Kidney (tissue), 14 donors: ENCODE data around the gene FAR2. TPM values are rescaled to one million over a fixed set of nuclear protein-coding genes. Genes with fewer than 3 reads are reported as not detected.

Experiments used
- DNase-seq, 5 donors: peaks; one replicate each; pipeline ENCODE4 v3.0.0-alpha.2; 2013 to 2020
- FAIRE-seq: peaks from 2 replicates; lab custom pipeline; 2012; peaks lifted over from hg19 to GRCh38; lab: Jason Lieb, UNC
- H3K27ac ChIP-seq, 2 donors: one replicate each; pipeline ENCODE4 v1.7.0; 2013; ENCODE audit warnings: low read depth in 2 of 2, low read length in 2 of 2, inconsistent platforms in 1 of 2
- H3K27me3 ChIP-seq: one replicate; pipeline ENCODE4 v1.7.1; 2013; ENCODE audit warnings: low read length, inconsistent platforms; ENCODE audit not compliant: control insufficient read depth, insufficient read depth
- H3K36me3 ChIP-seq, 3 donors: one replicate each; pipeline versions ENCODE4 v1.7.0 to v1.7.1; 2013; ENCODE audit warnings: low read length in 3 of 3, control low read depth in 1 of 3, inconsistent platforms in 1 of 3; ENCODE audit not compliant: insufficient read depth in 3 of 3, control insufficient read depth in 2 of 3
- H3K4me1 ChIP-seq, 3 donors: one replicate each; pipeline versions ENCODE4 v1.7.0 to v1.7.1; 2013; ENCODE audit warnings: low read length in 3 of 3, inconsistent platforms in 1 of 3, low read depth in 1 of 3; ENCODE audit not compliant: control insufficient read depth in 2 of 3, insufficient read depth in 2 of 3
- H3K4me3 ChIP-seq, 3 donors: one replicate each; pipeline versions ENCODE4 v1.7.0 to v1.8.1; 2013; ENCODE audit warnings: low read length in 3 of 3, control low read depth in 1 of 3, inconsistent platforms in 1 of 3
- H3K9ac ChIP-seq, 3 donors: one replicate each; pipeline versions ENCODE4 v1.7.0 to v1.7.1; 2013; ENCODE audit warnings: low read length in 3 of 3, control low read depth in 1 of 3, inconsistent platforms in 1 of 3
- H3K9me3 ChIP-seq, 3 donors: one replicate each; pipeline versions ENCODE4 v1.7.0 to v1.7.1; 2013; ENCODE audit warnings: low read length in 3 of 3, control low read depth in 1 of 3, inconsistent platforms in 1 of 3; ENCODE audit not compliant: control insufficient read depth in 2 of 3, insufficient read depth in 1 of 3
- CTCF ChIP-seq: IDR thresholded peaks from 3 replicates; pipeline ENCODE4 v1.5.1; 2012; ENCODE audit warnings: mild to moderate bottlenecking, moderate library complexity, borderline replicate concordance; ENCODE audit not compliant: insufficient read depth; ENCODE audit errors: extremely low read depth
- intact Hi-C: fragments of 100-400 bp; cut with DNase I; formaldehyde crosslinking; loops from one replicate; pipeline ENCODE4 v1.11.1; 2022
- polyA plus RNA-seq: library from polyadenylated mRNA; stranded (reverse); fragments of 350-450 nt; fragmentation: Illumina TruSeq; extraction: RNeasy Lipid Tissue Mini Kit (QIAGEN cat#74804); gene quantifications from one replicate; pipeline ENCODE4 v1.2.3, GENCODE V29; 2014; ENCODE audit warnings: low read depth, low replicate concordance; ENCODE audit not compliant: insufficient read depth
- total RNA-seq: library from RNA; stranded (reverse); fragmentation: NEBNext Ultra II Directional; extraction: Animal tissue kit (Norgen Biotek cat#: 25700); gene quantifications from one replicate; pipeline ENCODE4 v1.2.1, GENCODE V29; 2021
- donor health status: control.
- donor health status: control.
- donor health status: control.
- donor health status: control.
- donor health status: control.
- donor health status: DM: yes; HTN: yes; CAD: no.
- donor health status: Normal renal cell carcinoma (clear cell type).

FAR2 gene
- total and polyA plus RNA-seq, 2 donors from 2014 or later: 3.1 to 11.5 TPM

GRCh38 chr12:29333178-29333577 is 184.1 kb downstream of the FAR2 start:
- H3K27ac ChIP-seq: no peak overlapping the region
- FAIRE-seq (no peak), DNase-seq (no peak)
- H3K9ac ChIP-seq: no peak overlapping the region
- intact Hi-C loops: no loop called here
- no peak overlapping the region for H3K4me3 ChIP-seq
- H3K4me1 ChIP-seq: no peaks in the 10 kb centered on the region
- no peak for TF ChIP-seq CTCF
- no peaks in the 10 kb centered on the region for H3K27me3 ChIP-seq
- peaks cover 0 to under 1% (median 0%) of the 10 kb centered on the region in 3 donors for H3K36me3 ChIP-seq
- no peaks in the 10 kb centered on the region for H3K9me3 ChIP-seq

GRCh38 chr12:29334937-29335336 is 185.9 kb downstream of the FAR2 start:
- Histone ChIP-seq H3K9me3 (no peaks in the 10 kb centered on the region), H3K4me3 (no peak overlapping the region), H3K27ac (no peak overlapping the region), H3K4me1 (no peaks in the 10 kb centered on the region), H3K9ac (no peak overlapping the region), H3K27me3 (no peaks in the 10 kb centered on the region), H3K36me3 (peaks cover 0 to 3% (median 0%) of the 10 kb centered on the region in 3 donors)
- no peak for DNase-seq
- no peak for FAIRE-seq
- intact Hi-C loops: no loop called here
- no peak for TF ChIP-seq CTCF

- no peak overlapping the region for H3K9ac ChIP-seq
Measured at GRCh38 chr12:29337325-29337724, 188.2 kb downstream of the FAR2 start.

More at GRCh38 chr12:29337325-29337724, 188.2 kb downstream of the FAR2 start:
- FAIRE-seq: no peak
- no peak overlapping the region for H3K4me3 ChIP-seq
- DNase-seq: no peak
- intact Hi-C loops: no loop called here
- H3K36me3 ChIP-seq: peaks cover 0 to 4% (median 0%) of the 10 kb centered on the region in 3 donors
- H3K27me3 ChIP-seq: no peaks in the 10 kb centered on the region
- H3K27ac ChIP-seq: no peak overlapping the region
- H3K4me1 ChIP-seq: no peaks in the 10 kb centered on the region
- H3K9me3 ChIP-seq: no peaks in the 10 kb centered on the region
- no peak for TF ChIP-seq CTCF
